Suppressor macrophage treated with lipopolysaccharide for 4 hours (primary cell): ENCODE measurements around the gene LAMB4.

ENCODE experiments used
- DNase-seq: peaks from one replicate; pipeline ENCODE4 v3.0.0-alpha.2; 2020

LAMB4 gene

DNA sequence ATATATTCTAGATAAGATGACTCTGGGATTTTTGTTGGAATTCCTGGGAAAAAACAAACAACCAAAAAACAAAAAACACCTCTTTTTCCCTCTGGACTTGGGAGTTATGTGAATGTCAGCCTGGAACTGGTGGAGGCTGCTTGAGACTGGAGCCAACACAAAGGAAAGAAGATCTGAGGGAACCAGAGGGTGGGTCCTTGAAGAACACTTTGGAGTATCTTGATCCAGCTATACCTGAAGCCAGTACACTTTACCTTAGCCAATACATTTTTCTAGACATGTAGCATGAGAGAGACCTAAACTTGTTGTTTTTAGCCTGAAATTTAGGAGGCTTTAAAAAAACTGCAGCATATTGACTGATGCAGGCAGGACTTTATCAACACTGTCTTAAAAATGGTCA lies 121.3 kb downstream of the LAMB4 start:
- no peak for DNase-seq

DNA sequence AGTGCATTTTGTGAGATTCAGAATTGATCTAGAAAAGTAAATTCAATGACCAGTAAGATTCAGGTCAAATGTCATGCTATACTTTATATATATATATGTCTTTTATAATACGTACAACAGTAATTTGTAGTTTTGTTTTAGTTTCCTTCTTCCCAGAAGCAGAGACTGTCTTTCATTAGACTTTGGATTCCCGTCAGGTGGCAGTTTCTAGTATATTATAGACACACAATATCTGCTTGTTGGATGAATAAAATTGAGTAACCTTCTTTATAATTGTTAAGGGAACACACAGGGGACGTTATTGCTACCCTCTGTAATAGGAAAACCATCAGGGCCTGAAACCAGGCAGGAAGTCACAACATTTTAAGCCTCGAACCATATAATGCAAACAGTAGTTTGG lies 121.9 kb downstream of the LAMB4 start:
- no peak for DNase-seq

DNA sequence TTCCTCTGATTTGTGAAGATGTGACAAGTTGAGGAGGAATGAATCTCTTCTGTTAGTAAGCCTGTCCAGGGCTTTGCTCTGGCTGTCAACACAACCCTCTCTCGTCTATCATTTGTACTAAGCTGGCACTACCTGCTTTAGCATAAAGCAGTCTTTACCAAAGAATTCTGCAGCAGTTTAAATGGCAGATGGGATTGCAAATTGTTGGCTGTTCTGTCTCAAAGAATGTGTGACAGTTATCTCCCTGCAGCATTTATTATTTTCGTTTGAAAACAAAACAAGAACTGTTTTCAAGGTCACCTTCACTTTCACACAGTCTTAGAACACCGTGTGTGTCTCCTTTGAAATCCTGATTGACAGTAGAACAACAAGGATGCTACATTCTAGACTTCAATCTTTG lies 122.4 kb downstream of the LAMB4 start:
- DNase-seq = no peak

DNA sequence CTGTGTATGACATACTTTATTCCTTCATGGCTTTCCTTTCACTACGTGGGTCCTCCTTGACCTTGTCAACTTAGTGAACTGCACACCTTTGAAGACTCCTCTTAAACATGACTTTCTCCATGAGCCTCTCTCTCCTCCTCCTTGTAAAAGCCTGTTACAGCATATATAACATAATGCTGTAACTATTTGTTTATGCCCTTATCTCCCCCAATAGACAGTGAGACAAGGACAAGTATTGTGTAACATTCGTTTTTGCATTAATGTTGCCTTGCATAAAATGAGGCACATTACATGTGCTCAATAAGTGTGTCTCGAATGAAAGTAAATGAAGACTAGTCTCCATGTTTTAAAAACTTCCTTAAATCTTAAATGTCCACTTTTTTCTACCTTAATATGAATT lies 122.9 kb downstream of the LAMB4 start:
- DNase-seq = no peak

DNA sequence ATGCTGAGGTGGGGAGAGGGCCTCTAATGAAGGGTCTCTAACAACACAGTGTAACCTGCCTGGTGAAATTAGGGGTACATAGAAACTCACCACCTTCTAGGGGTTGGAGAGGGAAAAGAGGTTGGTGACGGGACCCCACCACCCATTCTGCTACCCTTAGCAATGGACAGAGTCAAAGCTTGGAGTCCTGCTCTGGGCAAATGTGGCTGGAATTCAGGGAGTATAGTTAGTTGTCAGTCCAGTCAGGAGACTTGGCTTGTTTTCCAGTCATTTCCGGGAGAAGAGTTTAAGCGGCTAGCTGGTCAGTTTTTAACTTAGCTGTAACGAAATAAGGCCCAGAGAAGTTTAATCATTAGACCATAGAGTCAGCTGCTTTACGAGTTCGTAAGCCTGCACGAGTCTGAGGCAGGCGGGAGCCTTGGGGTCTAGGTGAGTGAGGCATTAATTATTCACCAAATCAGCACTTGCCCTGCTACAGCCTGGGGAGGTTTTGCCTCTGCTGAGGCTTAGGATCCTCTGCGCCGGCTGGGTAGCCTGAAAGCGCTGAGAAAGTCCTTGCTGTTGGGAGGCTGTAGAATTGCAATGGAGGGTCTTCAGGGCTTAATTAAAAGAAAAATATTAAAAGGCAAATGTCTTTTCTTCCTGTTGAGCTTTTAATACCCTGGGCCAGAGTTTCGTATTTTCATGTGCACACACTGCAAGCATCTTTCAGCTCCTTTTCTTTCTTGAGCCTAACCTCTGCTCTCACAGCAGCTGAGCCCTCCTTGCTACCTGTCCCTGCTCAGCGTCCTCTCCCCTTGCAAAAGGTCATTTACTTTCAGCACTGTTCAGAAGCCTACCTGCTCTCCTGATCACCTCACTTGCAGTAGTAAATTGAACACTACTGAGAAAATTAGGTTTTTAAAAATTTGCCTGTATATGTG lies 125.7 kb downstream of the LAMB4 start:
- DNase-seq = no peak

DNA sequence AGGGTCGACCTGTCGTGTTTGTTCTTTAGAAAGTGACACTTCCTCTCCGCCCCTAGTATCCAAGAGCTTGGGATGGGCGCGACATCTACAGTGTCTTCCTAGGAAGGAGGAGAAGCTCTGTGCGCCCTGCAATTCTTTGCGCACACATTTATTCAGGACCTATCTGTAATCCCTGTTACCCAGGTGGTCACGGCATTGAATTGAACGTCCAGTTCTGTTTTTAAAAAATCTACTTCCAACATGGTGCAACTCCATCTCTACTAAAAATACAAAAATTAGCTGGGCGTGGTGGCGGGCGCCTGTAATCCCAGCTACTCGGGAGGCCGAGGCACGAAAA lies 126.6 kb downstream of the LAMB4 start:
- DNase-seq = no peak

DNA sequence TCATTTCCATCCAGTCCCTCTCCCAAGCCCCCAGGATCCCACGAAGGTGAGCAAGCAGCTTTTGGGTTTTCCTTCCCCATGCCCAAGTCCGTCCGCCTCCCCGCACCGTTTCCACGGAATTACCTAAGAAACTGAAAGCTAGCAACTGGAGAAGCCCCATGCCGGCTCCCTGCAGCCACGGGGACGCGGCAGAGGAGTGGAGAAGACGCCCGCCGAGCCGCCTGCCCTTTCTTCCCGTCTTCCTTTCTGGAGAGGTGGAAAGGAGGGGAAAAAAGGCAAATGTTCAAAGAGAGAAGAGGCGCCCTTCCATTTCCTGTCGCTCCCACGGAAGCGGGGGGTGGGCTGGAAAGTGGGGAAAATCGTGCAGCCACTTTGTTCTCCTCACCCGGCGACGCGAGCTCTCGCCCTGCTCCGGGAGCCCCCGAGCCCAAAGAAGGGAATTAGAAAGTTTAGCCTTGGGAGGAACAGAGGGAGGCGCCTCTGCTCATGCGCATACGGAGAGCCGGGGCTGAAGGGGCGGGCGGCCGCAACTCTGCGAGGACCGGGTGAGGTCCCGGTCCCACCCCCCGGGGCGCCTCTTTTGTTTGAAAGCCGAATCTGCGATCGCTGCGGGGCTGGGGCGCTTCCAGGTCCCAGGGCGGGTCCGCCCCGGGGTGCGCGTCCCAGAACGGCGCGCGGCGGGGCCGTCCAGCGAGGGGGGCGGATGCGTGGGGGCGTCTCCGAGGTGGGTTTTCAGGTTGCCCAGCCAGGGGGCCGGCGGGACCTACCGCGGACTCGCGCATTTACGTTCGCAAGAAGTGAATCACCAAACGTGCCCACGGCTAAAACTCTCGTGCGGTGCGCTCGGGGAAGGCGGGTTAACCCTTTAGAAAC lies 127.2 kb downstream of the LAMB4 start, which contains the start of gene LAMB1:
TSS of gene LAMB1 (minus strand) at position 436 of the 873 bp plus-strand sequence. CDS start at position 160, 276 bp downstream.
- DNase-seq = peak; percentile 24

DNA sequence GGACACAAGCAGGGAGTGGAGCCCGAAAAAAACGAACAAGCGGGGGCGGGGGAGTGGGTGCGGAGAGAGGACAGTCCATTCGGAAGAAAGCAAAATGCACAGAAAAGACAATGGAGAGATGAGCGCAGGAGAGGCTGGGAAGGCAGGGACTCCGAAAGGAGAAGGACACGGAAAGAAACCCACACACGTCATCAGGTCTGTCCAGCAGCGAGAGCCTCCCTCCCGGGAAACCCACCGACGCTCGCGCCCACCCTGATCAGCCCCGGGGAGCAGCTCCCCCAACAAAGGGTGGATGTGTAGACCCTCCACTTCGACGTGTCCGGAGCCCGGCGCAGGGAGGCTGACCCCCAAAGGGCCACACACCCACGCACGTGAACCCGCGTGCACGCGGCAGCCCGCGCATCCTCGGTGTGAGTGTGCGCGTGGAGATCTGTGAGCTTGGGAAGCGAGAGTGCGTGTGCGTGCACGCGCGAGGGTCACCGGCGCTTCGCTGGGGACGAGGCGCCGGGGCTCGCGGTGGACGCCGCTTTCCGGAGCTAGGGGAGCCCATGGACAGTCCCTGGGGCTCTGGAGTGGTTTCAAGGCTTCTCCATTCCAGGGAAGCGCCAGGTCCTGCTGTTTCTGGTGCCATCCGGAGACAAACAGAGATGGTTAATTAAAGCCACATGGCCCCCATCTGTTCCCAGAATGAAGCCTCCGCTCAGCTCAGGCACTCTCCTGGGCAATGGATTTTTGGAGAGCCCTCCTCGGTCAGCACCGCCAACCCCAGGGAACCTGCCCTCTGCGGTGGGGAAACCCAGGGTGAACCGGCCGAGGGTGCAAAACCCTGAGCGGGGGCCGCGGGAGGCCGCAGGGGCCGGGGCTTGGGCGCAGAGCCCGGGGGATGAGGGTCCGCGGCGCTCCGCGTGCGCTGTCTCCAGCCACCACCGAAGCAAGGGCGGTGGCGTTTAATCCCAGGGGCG lies 128.1 kb downstream of the LAMB4 start:
- no peak for DNase-seq

DNA sequence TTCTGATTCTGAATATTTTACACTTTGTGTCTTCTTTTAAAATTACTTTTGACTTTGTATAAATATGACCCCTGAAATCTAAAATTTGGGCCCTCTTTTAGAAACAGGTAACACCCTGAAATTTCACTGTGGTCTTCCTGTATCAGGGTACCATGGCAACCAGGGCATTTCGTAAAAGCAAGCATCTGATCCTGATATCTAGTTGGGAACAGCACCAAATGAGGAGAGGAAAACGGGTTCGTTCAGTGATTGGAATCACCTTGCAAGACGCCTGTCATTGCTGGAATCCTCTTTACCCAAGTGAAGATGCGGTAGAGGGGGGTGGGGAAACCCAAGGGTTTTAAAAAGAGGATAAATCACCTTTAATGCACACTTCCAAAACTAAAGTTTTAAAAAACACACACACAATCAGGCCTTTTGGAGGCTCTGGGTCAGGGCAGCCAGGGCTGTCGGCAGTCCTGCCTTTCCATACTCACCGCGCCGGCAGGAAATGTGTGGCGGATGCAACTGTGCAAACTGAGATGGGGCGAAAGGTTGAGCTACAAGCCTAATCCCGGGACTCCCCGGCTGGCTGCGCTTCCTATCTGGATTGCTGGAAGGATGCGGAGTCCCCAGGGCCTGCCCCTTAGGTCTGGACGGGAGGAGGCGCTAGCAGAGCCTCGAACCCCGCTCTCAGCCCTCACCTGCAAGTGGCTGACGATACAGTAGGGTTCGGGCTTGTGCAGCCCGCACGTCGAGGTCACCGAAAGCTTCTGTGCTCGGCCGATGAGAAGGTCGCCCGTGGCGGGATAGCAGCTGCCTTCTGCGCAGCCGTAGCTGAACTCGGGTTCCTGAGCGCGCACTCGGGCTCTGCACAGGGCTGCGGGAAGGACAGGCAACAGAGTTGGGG lies 129.0 kb downstream of the LAMB4 start:
- no peak for DNase-seq

DNA sequence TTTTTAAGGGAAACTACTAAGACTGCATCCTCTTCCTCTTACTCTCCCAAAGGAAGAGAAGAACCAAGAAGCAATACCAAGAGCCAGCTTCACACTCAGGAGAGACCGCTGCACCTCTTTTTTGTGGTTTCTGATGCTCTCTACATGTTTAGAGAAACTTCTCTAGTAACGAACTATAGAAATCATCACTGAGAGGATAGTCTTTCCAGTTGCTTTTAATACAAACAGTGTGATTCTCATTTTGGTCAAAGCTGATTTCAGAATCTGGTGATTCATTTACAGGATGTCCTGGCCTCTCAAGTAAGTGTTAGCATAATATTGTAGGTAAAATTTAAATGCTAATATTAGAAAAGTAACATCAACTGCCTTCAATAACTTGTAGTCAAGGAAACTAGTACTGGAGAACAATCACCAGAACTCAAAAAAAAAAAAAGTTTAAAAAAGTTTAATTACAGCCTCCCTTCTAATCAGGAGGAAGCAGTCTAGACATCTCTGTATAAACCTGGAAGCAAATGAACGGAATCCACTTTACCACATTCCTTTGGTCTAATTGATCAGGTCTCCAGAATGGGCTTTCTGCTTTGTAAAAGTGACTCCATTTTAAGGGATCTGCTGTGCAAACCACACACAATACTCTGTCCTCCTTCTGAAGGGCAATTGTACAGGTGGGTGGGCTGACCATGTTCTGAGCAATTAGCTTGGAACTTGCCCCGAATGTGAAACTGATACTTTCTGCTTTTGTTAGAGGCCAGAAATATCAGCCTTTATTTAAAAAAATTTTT lies 130.2 kb downstream of the LAMB4 start:
- DNase-seq = no peak

DNA sequence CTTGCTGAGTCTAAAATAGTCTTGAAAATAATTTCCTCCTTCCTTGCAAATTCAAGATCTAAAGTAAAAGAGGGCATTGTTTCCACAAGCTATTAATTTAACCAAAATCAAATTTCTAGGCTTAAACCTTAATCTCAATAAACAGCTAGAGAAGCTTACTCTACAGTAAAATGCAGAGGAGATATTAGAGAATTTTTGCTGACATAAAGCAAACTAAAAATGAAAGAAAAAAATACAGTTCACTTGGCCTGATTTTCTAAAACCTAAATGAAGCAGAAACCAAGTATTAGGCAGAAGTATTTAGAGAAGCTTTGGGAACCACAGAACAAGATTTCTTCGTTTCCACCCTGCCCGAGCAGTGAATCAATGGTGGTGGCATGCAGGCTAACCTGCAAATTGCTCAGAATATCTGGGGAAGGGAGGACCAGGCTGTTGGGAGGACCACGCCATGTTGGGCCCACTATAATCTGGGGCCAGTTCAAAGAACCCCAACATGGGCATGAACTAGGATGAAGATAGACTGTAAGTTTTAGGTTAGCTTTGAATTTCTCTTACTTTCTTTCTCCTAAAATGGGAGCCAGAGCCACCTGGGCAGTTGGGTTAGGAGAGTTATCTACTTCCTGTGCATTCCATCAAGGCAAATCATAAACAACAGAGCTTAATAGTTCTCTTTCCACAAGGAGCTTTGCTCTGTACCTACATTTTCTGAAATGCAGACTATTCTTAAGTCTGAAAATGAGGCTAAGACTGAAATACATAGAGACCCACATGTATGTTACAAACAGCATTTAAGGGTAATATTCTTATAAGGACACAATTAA lies 131.3 kb downstream of the LAMB4 start:
- no peak for DNase-seq

DNA sequence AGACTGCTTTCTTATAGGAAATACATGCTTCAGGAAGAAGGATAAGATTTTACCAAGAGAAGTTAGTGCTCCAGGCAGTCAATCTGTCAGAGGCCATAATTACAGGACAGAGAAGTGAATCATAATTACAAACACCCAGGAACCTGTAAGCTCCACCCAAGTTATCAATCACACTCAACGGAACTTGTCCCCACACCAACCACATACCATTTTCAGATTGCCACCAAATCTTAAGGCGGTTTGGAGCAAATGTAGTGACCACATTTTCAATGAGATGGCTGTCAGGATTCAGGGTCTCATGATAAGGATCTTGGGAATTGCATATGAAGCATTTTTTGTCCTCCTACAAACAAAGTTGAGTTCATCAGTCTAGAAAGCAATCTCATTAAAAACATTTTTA lies 132.0 kb downstream of the LAMB4 start:
- DNase-seq = no peak

DNA sequence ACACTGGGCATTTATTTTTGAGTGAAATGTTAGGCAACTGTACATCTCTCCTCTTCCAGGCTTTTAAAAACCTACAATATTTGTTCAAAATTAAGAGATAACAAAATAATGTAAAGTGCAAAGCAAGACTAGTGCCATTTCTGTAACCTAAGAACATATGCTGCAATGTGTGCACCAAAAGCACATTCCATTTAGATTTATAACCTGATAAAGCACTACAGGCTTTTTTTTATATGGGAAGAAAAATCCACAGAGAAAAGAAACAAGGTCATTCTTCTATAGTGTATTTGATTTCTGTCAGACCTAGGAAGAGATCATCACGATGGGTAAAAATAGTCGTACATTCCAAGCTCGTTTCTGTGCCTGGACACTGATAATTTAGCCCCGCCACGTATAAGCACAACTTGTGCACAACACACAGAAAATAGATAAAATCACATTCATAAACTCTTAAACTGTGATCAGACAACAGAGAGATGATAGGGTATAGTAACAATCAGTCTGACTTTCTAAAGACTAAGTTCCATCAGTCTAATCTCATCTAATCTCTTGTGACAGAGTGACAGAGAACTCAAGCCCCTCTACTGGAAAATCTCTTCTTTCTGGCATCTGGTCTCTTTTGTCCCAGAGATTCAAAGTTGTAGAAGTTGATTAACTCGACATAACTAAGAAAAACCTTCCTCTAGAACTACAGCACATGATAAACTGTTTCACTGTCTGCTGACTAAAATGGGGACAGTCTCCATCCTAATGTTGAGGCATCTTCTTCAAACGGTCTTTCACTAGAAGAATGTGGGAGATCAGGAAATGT lies 133.9 kb downstream of the LAMB4 start:
- DNase-seq = no peak

DNA sequence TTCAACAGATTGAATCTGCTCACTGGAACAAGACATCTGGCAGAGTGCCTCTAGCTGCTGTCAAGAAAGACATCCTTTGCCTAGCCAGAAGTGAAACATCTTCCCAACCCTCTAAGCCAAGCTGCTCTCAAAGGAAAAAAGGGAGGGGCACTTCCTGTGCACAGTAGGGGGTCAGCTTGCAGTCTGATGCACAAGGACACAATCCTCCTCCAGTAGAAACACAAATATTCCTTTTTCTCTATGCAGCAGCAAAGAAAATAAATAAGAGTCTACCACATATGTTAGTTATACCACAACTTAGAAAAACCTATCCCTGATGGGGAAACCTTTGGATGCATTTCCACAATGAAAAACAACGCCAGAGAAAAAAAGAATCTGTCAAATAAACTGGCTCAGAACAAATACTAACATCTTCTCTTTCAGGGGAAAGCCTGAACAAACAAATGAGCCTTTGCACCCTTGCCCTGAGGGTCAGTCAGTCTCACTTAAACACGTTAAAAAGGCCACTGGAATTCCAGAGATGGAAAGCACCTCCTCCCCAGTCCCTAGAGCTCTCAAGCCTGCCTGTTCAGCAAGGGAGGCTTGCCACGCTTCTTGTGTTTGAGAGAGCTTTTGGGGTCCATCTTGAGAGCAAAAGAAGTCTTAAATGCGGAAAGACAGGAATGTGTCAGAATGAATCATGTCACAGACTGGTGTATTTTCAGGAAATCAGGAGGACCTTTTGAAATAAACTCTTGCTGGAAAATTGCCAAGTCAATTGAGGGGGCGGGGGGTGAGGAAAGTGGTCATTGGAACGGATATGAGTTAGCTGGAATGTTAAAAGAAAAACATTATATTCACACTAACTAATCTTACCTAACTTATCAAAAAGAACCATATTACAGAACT lies 134.7 kb downstream of the LAMB4 start:
- DNase-seq = no peak

DNA sequence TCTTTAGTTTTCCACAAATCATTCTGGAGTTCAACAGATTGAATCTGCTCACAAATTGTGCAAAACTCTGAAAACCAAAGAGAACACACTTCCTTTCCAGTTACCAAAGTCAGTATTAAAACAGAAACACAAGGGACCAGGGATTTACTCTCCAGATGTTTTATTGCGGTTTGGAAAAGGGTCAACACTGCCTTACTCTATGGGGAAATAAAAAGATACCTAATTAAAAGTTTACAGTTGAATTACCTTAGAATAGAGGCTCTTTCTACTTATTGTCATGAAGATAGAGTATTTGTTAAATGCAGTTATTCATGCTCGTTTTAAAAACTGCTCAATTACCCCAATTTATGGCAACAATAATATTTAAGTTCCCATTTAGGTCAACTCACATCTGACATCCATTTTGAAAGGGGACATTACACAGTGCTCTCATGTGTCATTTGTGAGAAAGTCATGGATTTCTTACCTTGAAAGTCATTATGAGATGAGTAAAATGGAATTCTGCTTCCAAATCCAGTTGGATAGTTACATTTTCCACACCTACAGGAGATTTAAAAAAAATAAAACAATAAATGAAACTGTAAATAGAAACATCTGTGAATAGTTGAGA lies 135.6 kb downstream of the LAMB4 start:
- DNase-seq = no peak

DNA sequence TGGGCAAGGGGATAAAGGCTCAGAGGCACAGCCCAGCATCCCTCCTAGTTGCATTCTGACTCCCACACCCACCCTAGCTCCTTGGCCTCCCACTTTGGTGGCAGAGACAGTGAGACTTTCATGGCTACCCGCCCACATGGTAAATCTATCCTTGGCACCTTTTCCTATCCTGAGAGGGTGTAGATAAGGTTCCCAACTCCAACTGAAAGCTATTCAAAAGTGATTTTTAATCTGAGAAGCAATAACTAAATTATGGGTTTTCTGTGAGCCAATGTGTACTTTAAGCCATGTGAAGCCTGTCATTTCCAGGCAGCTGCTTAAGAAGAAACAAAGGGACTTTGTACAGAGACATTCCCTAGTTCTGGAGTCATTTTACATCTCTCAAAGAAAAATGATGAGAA lies 136.3 kb downstream of the LAMB4 start:
- no peak for DNase-seq

DNA sequence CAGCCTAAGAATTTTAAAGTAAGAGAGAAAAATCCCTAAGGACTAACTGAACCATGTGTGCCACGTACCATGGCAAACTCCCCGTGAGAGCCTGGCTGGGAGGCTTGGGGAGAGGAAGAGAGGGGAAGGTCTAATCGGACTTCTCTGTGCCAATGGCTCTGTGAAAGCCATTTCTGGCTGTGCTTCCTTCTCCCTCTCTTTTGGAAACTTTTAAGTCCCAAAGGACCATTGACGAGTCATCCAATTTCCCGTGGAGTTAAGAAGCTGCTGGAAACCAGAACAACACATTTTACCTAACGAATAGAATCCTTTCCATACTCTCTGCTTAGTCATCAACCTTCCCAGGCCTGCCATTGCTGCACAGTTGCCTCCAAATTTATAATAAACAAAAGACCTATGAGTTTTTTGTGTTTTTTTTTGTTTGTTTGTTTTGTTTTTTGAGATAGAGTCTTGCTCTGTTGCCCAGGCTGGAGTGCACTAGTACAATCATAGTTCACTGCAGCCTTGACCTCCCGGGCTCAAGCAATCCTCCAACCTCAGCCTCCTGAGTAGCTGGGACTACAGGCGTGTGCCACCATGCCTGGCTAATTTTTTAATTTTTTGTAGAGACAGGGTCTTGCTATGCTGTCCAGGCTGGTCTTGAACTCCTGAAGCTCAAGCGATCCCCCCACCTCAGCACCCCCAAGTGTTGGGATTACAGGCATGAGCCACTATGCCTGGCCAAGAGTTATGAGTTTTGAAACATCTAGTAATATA lies 140.4 kb downstream of the LAMB4 start:
- no peak for DNase-seq
